Skin epidermis (tissue), 12 donors: Measurements from ENCODE around the gene GALNTL6.
"Not testable (repeated sequence)": the region's sequence is repeated elsewhere in the genome, so short reads cannot be mapped to it uniquely, and the experiment has no call there.

Experiments used
- H3K27ac ChIP-seq, 21 experiments: fragments of 200-600 bp; sonication (generic) in 11 of 21; one replicate each; pipeline ENCODE4 v1.5.0; 2020; ENCODE audit warnings: mild to moderate bottlenecking in 3 of 21, inconsistent platforms in 2 of 21, moderate library complexity in 2 of 21
- H3K4me3 ChIP-seq, 7 experiments: fragments of 200-600 bp; sonication (generic) in 2 of 7; one replicate each; pipeline ENCODE4 v1.5.0; 2020; ENCODE audit warnings: inconsistent platforms in 2 of 7, mild to moderate bottlenecking in 2 of 7, moderate library complexity in 1 of 7

Gene GALNTL6

GRCh38 chr4:172762895-172763294 is 949.7 kb downstream of the GALNTL6 start:
- Histone ChIP-seq H3K4me3 (no peak overlapping the region), H3K27ac (no peak overlapping the region)

DNA sequence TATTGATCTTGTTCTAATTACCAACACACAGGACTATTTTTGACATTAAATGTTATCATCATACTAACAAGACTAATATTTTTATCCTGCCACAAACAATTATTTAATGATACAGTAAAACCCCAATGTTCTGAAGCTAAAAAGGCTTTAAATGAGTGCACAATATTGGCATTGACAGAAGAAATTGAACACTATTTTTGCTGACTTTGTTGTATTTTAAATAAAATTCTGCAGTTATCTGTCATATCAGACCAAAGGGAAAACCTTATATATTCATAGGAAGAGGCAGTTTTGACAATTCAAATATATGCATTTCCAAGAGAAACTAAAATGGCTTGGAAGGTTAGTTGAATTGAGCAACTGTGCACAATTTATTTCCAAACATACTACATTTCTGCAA is 957.6 kb downstream of the GALNTL6 start:
- Histone ChIP-seq H3K27ac (no peak overlapping the region), H3K4me3 (no peak overlapping the region)

DNA sequence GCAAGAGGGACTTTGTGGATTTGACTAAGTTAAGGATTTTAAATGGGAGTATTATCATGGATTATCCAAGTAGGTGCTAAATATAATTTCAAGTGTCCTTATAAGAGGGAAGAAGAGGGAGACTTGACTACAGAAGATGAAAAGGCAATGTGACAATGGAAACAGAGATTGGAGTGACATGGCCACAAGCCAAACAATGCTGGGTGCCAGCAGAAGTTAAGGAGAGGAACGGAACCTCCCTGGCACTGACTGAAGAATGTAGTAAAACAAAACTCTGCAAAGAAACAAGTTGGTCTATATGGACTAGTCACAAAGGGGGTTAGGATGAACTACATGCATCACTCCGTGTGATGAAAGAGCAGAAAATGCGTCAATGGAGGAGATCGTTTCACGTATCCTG is 959.6 kb downstream of the GALNTL6 start:
- Histone ChIP-seq H3K27ac (no peak overlapping the region), H3K4me3 (no peak overlapping the region)

- H3K4me3 ChIP-seq = no peak overlapping the region
Observed at GRCh38 chr4:172776203-172776861, 963.1 kb downstream of the GALNTL6 start.

DNA sequence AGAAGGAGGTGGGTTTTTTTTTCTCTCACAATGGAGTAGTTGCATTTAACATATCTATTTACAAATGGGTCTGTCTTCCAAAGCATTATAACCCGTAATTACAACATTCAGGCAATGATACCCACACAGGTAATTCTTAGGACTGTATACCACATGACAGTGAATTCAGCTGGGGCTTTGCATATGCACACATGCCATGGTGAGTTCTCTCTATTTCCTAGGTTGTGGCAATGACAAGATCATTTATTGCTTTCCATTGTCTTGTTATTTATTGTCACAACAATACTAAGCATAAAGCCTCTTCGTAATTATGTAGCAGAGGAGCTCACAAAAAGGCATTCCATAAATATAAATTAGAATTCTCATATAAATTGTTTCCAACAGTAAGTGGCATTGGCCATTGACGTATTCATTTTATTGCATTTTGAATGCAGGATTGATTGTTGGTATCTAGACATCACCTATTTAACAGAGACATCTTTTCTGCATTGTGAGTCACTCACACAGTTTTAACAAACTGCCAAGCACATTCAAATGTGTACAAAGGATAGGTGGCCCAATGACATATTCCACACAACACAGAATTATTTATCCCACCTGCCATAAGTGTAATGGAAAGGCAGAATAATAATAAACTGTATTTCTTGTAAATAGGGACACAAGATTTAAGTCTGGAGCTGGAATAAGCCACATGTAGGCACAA is 964.7 kb downstream of the GALNTL6 start:
- no peak overlapping the region for H3K27ac ChIP-seq
- no peak overlapping the region for H3K4me3 ChIP-seq

More at GRCh38 chr4:172776203-172776861, 963.1 kb downstream of the GALNTL6 start:
- no peak overlapping the region for H3K27ac ChIP-seq

DNA sequence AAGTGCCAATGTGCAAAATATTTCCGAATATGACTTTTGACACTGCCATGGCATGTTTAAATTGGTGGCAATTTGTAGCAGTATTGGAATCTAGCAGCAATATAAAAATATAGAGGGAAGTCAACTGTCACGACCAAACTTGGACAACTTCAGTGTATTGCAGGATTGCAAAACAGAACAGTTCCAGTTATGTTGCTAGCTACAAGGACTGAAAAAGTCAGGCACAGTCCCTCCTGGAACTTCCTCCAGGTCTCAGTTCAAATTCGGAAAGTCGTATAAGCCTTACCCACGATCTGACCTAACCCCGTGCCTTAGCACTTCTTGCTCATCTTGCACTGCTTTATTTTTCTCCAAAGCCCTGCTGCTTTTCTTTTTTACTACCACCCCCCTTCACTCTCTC is 965.4 kb downstream of the GALNTL6 start:
- Histone ChIP-seq H3K27ac (no peak overlapping the region), H3K4me3 (no peak overlapping the region)

DNA sequence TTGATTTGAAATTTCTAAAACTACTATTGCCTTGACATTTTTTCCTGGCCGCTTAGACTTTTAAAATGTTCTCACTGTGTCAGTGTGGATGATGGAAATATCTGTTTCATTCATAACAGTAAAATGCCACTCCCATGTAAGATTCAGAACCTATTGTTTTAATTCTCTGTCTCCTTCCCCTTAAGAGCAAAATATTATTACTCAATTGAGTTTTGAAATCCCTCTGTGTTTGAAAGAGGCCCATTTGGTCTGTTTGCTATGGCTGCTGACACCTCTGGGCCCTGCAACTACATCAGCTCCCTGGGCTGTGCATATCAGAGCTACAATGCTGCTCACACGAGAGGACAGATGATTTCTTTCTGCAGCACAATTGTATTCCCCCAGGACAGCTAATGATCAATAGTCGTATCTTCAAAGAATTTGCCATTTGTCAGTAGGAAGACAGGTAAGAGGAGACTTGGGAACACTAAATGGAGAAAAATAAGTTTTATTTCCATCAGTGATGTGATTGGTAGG is 967.4 kb downstream of the GALNTL6 start:
- Histone ChIP-seq H3K27ac (no peak overlapping the region), H3K4me3 (no peak overlapping the region)

DNA sequence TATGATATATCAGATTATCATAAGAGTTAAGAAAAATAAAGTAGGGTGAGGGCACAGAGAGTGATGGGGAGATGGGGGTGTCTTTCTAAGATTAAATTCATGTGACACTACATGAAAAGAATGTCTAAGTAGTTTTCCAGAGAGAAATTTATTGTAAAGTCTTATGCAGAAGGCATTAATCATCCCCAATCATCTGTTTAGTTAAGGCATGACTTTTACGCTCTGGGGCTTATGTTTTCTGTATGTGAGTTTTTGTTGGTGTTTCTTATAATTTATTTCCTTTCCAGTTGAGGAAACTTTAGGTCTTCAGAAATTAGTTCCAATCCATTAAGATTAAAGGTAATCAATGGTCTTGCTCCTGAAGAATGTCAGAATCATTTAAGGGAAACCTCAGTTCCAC is 972.4 kb downstream of the GALNTL6 start:
- no peak overlapping the region for H3K4me3 ChIP-seq
- H3K27ac ChIP-seq = no peak overlapping the region

GRCh38 chr4:172786039-172786792 is 973.0 kb downstream of the GALNTL6 start:
- Histone ChIP-seq H3K4me3 (no peak overlapping the region), H3K27ac (no peak overlapping the region)

DNA sequence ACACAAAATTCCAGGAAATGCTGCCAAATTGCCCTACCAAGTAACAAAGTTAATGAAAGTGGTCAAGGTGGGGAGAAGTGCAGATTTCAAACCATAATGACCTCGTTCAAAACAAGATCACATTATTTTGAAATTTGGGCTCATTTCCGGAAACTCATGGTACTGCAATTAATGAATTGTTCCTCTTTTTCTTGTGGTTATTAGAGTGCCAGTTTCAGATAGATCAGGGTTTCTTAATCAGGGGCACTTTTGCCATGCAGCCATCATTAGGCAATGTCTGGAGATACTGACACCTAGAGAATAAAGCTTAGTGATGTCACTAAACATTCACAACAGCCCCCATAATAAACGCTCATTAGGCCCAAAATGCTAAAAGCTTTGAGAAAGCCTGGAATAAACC is 973.9 kb downstream of the GALNTL6 start:
- H3K4me3 ChIP-seq = no peak overlapping the region
- no peak overlapping the region for H3K27ac ChIP-seq

DNA sequence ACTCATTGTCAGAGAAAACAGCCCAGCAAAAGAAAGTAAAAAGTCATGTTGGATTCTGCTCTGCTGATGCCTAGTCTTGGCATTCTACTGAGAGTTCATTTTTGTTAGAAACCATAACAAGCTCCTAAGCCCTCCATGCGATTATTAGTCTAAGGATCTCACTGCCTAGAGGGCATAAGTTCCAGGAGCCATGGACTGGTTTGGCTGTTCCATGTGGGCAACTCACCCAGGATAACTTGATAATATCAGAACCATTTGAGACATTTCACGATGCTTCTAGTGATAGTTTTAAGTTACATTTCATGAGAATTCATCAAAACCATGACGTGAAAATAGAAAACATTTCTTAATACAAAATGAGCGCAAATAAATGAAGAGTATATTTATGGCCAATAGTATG is 978.6 kb downstream of the GALNTL6 start:
- Histone ChIP-seq H3K4me3 (no peak overlapping the region), H3K27ac (no peak overlapping the region)

- H3K27ac ChIP-seq = no peak overlapping the region
- no peak overlapping the region for H3K4me3 ChIP-seq
Observed at GRCh38 chr4:172793565-172794306, 980.5 kb downstream of the GALNTL6 start.

GRCh38 chr4:172794307-172794703 is 981.1 kb downstream of the GALNTL6 start:
- Histone ChIP-seq H3K27ac (no peak overlapping the region), H3K4me3 (no peak overlapping the region)

- not testable (repeated sequence) for H3K27ac ChIP-seq, H3K4me3 ChIP-seq
Observed at GRCh38 chr4:172797281-172797680, 984.1 kb downstream of the GALNTL6 start.

DNA sequence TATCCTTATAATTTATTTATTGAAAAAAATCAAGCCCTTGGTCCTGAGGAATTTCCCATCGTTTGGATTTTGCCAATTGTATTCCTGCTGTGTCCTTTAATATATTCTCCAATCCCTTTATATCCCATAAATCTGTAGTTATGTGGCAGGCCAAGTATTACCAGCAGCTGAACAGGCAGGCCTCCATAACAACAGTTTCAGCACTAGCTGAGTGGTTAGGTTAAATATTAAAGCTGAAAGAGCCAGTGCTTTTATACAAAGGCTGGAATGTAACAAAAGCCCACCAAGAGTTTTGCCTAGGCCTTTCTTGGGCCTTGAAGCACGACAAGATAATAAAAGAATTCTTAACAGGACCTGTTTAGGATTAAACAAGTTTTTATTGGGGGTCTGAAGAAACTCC is 988.8 kb downstream of the GALNTL6 start:
- Histone ChIP-seq H3K4me3 (no peak overlapping the region), H3K27ac (no peak overlapping the region)

DNA sequence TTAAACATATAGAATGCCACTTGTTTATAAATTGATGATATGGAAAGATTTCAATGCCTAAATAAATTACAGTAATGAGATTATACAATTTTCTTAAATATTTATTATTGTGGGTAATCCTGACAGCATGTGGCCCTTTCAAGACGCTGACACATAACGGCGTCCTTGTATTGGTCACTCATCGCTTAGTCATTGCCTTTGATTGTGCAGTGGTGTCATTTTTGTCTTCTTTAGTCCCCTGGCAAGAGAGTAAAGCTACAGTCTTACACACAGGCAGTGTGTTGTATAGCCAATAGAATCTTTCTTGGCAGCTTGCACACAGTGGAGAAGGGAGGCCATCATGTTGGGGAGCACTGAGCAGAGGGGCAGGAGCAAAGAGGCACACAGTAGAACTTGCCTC is 993.6 kb downstream of the GALNTL6 start:
- no peak overlapping the region for H3K4me3 ChIP-seq
- no peak overlapping the region for H3K27ac ChIP-seq

DNA sequence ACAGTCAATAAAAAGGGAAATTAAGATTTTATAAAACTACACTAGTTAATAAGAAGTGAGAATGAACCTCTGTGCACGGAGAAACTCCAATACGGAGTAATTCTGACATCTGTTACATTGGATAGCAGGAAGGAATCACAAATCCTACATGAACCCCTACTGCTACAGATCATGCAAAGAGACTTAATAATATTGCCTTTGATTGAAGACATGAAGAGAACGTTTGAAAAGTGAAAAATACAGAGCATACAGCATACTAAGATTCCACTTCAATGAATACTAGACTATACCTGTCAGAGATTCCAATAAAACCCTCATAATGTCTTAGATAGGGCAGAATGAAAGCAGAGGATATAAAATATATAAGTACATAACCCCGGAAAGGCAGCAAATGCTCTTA is 995.0 kb downstream of the GALNTL6 start:
- Histone ChIP-seq H3K27ac (no peak overlapping the region), H3K4me3 (no peak overlapping the region)

- Histone ChIP-seq H3K4me3 (no peak overlapping the region), H3K27ac (no peak overlapping the region)
Observed at GRCh38 chr4:172809319-172809718, 996.1 kb downstream of the GALNTL6 start.

GRCh38 chr4:172813359-172813923 is 1000.2 kb downstream of the GALNTL6 start:
- H3K27ac ChIP-seq = no peak overlapping the region
- H3K4me3 ChIP-seq = no peak overlapping the region
